SK-N-SH (cell line): ENCODE results near the gene ATP1A4.

Source experiments
- CTCF ChIP-seq: fragments of 200-600 bp; sonication (generic); IDR thresholded peaks from 2 replicates; pipeline ENCODE4 v1.6.1; 2017; ENCODE audit warnings: antibody characterized with exemption, mild to moderate bottlenecking, moderate library complexity
- EZH2phosphoT487 ChIP-seq: fragments of 200-600 bp; sonication (generic); IDR thresholded peaks from 2 replicates; pipeline ENCODE4 v1.6.1; 2017; ENCODE audit warnings: low read depth, mixed run types, mild to moderate bottlenecking, antibody characterized with exemption, moderate library complexity, borderline replicate concordance
- FOSL2 ChIP-seq: IDR thresholded peaks from 2 replicates; pipeline ENCODE4 v1.4.0; 2012; ENCODE audit warnings: low read depth, mild to moderate bottlenecking, moderate library complexity, borderline replicate concordance
- JUND ChIP-seq: IDR thresholded peaks from 2 replicates; pipeline ENCODE4 v1.4.0; 2012
- POLR2AphosphoS5 ChIP-seq: IDR thresholded peaks from 2 replicates; pipeline ENCODE4 v1.6.1; 2012; ENCODE audit warnings: low read depth, low read length
- USF1 ChIP-seq: IDR thresholded peaks from 2 replicates; pipeline ENCODE4 v1.4.0; 2012; ENCODE audit warnings: low read depth, borderline replicate concordance

GRCh38 chr1:160125746-160126145, 25.7 kb upstream of the ATP1A4 start:
- TF ChIP-seq USF1 (no peak), CTCF (no peak), JUND (no peak), POLR2AphosphoS5 (no peak), EZH2phosphoT487 (no peak), FOSL2 (no peak)
